Peyer's patch (tissue), 4 donors: Measurements from ENCODE around the gene ELK3. TPM values are rescaled to one million over a fixed set of nuclear protein-coding genes. Genes with fewer than 3 reads are reported as not detected.

Source experiments
- DNase-seq, 3 donors: peaks; one replicate each; pipeline ENCODE4 v3.0.0-alpha.2; 2017 to 2019
- H3K27ac ChIP-seq, 4 donors: fragments of 200-600 bp; sonication (generic); one replicate each; pipeline ENCODE4 v1.5.1; 2016 to 2019
- H3K27me3 ChIP-seq, 2 donors: fragments of 200-600 bp; sonication (generic); one replicate each; pipeline ENCODE4 v1.5.1; 2019
- H3K36me3 ChIP-seq, 3 donors: fragments of 200-600 bp; sonication (generic); one replicate each; pipeline ENCODE4 v1.5.1; 2016 to 2019
- H3K4me1 ChIP-seq, 4 donors: fragments of 200-600 bp; sonication (generic); one replicate each; pipeline ENCODE4 v1.5.1; 2016 to 2019
- H3K4me3 ChIP-seq, 4 donors: fragments of 200-600 bp; sonication (generic); 1 replicate in 3 of 4; 2 replicates in 1 of 4; pipeline ENCODE4 v1.5.1; 2016 to 2019; ENCODE audit warnings: mild to moderate bottlenecking in 1 of 4
- H3K9me3 ChIP-seq, 4 donors: fragments of 200-600 bp; sonication (generic); one replicate each; pipeline ENCODE4 v1.5.1; 2016 to 2019; ENCODE audit warnings: mild to moderate bottlenecking in 1 of 4
- POLR2A ChIP-seq, 2 donors: fragments of 450-650 bp; IDR thresholded peaks; one replicate each; pipeline ENCODE4 v1.5.1; 2017; ENCODE audit warnings: antibody characterized with exemption in 2 of 2, mild to moderate bottlenecking in 2 of 2, moderate library complexity in 2 of 2
- total RNA-seq, 4 donors: library from RNA; depleted of rRNA; stranded (reverse); fragments of >200 nt; gene quantifications; one replicate each; pipeline ENCODE4 v1.1.0, GENCODE V29; 2016
- TF ChIP-seq, protein P1 (sequence below), 6 experiments: fragments of 450-650 bp in 4 of 6; fragments of 200-600 bp in 2 of 6; sonication (generic) in 1 of 6; IDR thresholded peaks; one replicate each; pipeline ENCODE4 v1.5.1; 2017 to 2019; ENCODE audit warnings: antibody characterized with exemption in 6 of 6, mild to moderate bottlenecking in 3 of 6, moderate library complexity in 1 of 6

Gene ELK3
- total RNA-seq, 4 donors from 2014 or later: 5.1 to 23.9 (median 9.4) TPM

DNA sequence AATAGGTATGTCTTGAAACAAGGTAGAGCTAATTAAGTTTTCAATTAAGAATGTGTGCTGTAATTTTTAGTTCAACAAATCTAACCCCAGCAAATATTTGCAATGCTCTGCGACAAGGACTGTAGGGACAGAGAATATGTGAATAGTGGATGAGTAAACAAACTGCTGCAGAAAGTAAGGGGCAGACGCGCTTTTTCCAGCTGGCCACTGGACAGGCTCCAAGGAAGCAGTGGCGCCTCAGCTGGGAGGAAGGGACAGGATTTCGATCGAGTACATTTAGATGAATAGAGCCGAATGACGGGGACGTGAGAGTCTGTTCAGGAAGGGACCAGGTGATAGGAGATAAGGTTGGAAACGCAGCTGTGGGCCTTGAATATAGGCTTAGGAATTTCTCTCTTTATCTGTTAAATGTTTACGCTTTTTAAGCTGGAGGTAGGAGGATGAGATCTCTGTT lies 69.3 kb downstream of the ELK3 start:
- Histone ChIP-seq H3K36me3 (peaks cover 0 to 5% (median 0%) of the 10 kb centered on the region in 3 donors), H3K4me3 (no peak overlapping the region), H3K27ac (peak overlapping the region in 1 of 4 donors; percentile 3), H3K9me3 (no peaks in the 10 kb centered on the region), H3K4me1 (peaks cover 0 to 4% (median 0%) of the 10 kb centered on the region in 4 donors), H3K27me3 (no peaks in the 10 kb centered on the region)
- no peak for DNase-seq
- no peak for TF ChIP-seq POLR2A (IDR thresholded peaks at IDR 0.05)
- TF ChIP-seq, protein P1, sequence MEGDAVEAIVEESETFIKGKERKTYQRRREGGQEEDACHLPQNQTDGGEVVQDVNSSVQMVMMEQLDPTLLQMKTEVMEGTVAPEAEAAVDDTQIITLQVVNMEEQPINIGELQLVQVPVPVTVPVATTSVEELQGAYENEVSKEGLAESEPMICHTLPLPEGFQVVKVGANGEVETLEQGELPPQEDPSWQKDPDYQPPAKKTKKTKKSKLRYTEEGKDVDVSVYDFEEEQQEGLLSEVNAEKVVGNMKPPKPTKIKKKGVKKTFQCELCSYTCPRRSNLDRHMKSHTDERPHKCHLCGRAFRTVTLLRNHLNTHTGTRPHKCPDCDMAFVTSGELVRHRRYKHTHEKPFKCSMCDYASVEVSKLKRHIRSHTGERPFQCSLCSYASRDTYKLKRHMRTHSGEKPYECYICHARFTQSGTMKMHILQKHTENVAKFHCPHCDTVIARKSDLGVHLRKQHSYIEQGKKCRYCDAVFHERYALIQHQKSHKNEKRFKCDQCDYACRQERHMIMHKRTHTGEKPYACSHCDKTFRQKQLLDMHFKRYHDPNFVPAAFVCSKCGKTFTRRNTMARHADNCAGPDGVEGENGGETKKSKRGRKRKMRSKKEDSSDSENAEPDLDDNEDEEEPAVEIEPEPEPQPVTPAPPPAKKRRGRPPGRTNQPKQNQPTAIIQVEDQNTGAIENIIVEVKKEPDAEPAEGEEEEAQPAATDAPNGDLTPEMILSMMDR (IDR thresholded peaks at IDR 0.05): no peak

DNA sequence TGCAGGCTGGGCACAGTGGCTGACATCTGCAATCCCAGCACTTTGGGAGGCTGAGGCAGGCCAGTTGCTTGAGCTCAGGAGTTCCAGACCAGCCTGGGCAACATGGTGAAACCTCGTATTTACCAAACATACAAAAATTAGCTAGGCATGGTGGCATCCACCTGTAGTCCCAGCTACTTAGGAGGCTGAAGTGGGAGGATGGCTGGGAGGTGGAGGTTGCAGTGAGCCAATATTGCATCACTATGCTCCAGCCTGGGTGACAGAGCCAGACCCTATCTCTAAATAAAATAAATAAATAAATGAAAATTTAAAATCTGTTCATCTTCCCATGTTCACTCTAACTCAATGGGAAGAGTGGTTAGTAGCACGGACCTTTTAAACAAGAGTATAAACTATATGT lies 71.2 kb downstream of the ELK3 start:
- Histone ChIP-seq H3K27ac (no peak overlapping the region), H3K4me3 (no peak overlapping the region), H3K4me1 (no peaks in the 10 kb centered on the region), H3K36me3 (peaks cover 0 to 17% (median 0%) of the 10 kb centered on the region in 3 donors), H3K27me3 (no peaks in the 10 kb centered on the region), H3K9me3 (no peaks in the 10 kb centered on the region)
- no peak for DNase-seq
- TF ChIP-seq POLR2A (IDR thresholded peaks at IDR 0.05): no peak
- TF ChIP-seq, protein P1 (IDR thresholded peaks at IDR 0.05): no peak

DNA sequence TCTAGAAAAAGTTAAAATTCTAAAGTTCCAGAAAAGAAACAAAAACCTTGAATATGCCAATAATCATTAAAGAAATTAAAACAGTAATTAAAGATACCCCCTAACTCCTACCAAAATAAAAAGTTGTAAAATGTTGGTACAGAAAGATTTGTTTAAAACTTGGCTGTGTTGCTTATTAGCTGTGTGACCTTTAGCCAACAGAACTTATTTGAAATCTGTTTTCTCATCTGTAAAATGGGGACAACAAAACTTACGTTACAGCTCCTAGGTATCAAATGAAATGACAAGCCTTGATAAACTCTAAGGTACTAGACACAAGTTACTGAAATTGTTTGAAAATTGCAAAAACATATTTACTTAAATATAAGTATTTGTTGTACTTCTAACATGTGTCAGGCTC lies 71.7 kb downstream of the ELK3 start:
- Histone ChIP-seq H3K9me3 (no peaks in the 10 kb centered on the region), H3K27me3 (no peaks in the 10 kb centered on the region), H3K4me3 (no peak overlapping the region), H3K4me1 (no peaks in the 10 kb centered on the region), H3K36me3 (peaks cover 0 to 22% (median 0%) of the 10 kb centered on the region in 3 donors), H3K27ac (no peak overlapping the region)
- TF ChIP-seq, protein P1 (IDR thresholded peaks at IDR 0.05): no peak
- no peak for TF ChIP-seq POLR2A (IDR thresholded peaks at IDR 0.05)
- no peak for DNase-seq

DNA sequence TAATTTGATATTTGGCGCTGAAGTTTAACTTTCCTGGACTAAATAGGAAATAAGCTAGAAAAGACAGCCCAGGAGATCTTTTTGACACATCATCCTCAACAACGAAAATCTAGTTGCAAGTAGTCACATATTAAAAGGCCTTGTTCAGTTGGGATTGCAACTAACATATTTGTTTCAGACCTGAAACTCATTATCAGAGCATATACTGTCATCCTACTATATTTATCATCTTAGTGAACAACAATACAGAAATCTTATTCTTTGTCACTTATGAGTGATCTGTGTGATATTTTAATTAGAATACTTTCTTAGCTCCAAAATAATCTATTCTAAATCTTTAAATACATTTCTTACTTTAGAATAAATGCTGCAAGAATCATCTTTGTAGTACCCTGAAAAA lies 72.1 kb downstream of the ELK3 start:
- Histone ChIP-seq H3K4me3 (no peak overlapping the region), H3K9me3 (no peaks in the 10 kb centered on the region), H3K36me3 (peaks cover 0 to 23% (median 0%) of the 10 kb centered on the region in 3 donors), H3K27ac (no peak overlapping the region), H3K27me3 (no peaks in the 10 kb centered on the region), H3K4me1 (no peaks in the 10 kb centered on the region)
- no peak for DNase-seq
- no peak for TF ChIP-seq POLR2A (IDR thresholded peaks at IDR 0.05)
- TF ChIP-seq, protein P1 (IDR thresholded peaks at IDR 0.05): no peak

DNA sequence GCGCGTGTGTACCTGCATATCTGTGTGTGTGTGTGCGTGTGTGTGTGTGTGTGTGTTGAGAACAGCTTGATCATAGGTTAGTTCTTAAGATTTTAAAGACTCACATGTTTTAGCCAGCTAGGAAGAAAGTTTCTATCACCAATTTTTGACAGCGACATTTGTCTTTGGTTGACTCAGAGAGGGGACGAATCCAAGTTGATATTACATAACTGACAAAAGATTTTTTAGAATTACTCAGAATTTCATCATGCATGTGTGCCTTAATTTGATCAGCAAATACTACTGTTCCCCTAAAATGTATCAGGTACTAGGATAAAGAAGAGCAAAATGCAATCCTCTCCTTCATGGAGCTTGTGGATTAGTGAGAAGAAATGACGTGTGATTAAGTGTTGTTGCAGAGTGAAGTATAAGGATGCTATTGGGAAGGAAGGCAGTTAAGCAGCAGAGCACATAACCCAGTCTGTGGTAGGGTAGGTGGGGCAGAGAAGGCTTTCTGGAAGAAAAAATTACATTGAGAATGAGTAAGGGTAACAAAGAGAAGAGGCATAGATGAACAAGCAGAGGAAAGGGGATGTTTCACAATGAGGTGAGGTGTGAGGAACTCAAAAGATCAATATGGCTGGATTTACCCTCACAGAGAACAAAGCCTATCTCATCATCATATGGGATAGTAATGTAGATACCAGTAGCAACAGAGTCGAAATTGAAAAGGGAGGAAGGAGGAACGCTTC lies 77.5 kb downstream of the ELK3 start:
- TF ChIP-seq POLR2A (IDR thresholded peaks at IDR 0.05): no peak
- TF ChIP-seq, protein P1 (IDR thresholded peaks at IDR 0.05): no peak
- Histone ChIP-seq H3K4me1 (no peaks in the 10 kb centered on the region), H3K36me3 (peaks cover 0 to 40% (median 0%) of the 10 kb centered on the region in 3 donors)

More for the DNA sequence above, 77.5 kb downstream of the ELK3 start:
- Histone ChIP-seq H3K9me3 (no peaks in the 10 kb centered on the region), H3K4me3 (no peak overlapping the region), H3K27me3 (no peaks in the 10 kb centered on the region), H3K27ac (no peak overlapping the region)
- no peak for DNase-seq
